Raji (cell line): ENCODE data around the gene RADIL.

Source experiments
- POLR2A ChIP-seq: IDR thresholded peaks from 2 replicates; pipeline ENCODE4 v1.6.1; 2011; ENCODE audit warnings: low read depth, low read length, control low read depth; ENCODE audit not compliant: insufficient read depth

The RADIL gene

GRCh38 chr7:4842319-4843064 lies 41.0 kb downstream of the RADIL start:
- no peak for TF ChIP-seq POLR2A

- TF ChIP-seq POLR2A: no peak
These were observed 41.7 kb downstream of the RADIL start for GRCh38 chr7:4841836-4842235.

GRCh38 chr7:4841007-4841784 lies 42.3 kb downstream of the RADIL start:
- no peak for TF ChIP-seq POLR2A

GRCh38 chr7:4840079-4840501 lies 43.4 kb downstream of the RADIL start:
- TF ChIP-seq POLR2A: no peak

- no peak for TF ChIP-seq POLR2A
These were observed 44.7 kb downstream of the RADIL start for GRCh38 chr7:4838626-4839334.

GRCh38 chr7:4837803-4838625 lies 45.5 kb downstream of the RADIL start:
- TF ChIP-seq POLR2A: no peak

- no peak for TF ChIP-seq POLR2A
These were observed 46.3 kb downstream of the RADIL start for GRCh38 chr7:4837041-4837802.

- no peak for TF ChIP-seq POLR2A
These were observed 47.3 kb downstream of the RADIL start for GRCh38 chr7:4836206-4836661.

GRCh38 chr7:4835398-4836205 lies 47.9 kb downstream of the RADIL start:
- TF ChIP-seq POLR2A: no peak

GRCh38 chr7:4834601-4835397 lies 48.7 kb downstream of the RADIL start:
- no peak for TF ChIP-seq POLR2A

- no peak for TF ChIP-seq POLR2A
These were observed 49.6 kb downstream of the RADIL start for GRCh38 chr7:4833691-4834600.
